Testis (tissue), 3 donors: Measurements from ENCODE around the gene GDI1. TPM values are rescaled to one million over a fixed set of nuclear protein-coding genes. Genes with fewer than 3 reads are reported as not detected.

ENCODE experiments used
- DNase-seq: peaks from one replicate; pipeline ENCODE4 v3.0.0-alpha.2; 2019
- H3K27ac ChIP-seq, 2 donors: fragments of 200-600 bp; sonication (generic); one replicate each; pipeline ENCODE4 v1.5.1; 2019
- H3K27me3 ChIP-seq: fragments of 200-600 bp; sonication (generic); one replicate; pipeline ENCODE4 v1.5.1; 2019
- H3K36me3 ChIP-seq: fragments of 200-600 bp; sonication (generic); one replicate; pipeline ENCODE4 v1.5.1; 2017; ENCODE audit warnings: low read depth; ENCODE audit errors: missing control alignments
- H3K4me1 ChIP-seq: fragments of 200-600 bp; sonication (generic); one replicate; pipeline ENCODE4 v1.5.1; 2019
- H3K4me3 ChIP-seq, 2 donors: fragments of 200-600 bp; sonication (generic); one replicate each; pipeline ENCODE4 v1.5.1; 2017 to 2019
- H3K9me3 ChIP-seq: fragments of 200-600 bp; sonication (generic); one replicate; pipeline ENCODE4 v1.5.1; 2017
- POLR2A ChIP-seq: fragments of 450-650 bp; IDR thresholded peaks from one replicate; pipeline ENCODE4 v1.6.1; 2017; ENCODE audit warnings: antibody characterized with exemption, mild to moderate bottlenecking, moderate library complexity
- WGBS, 2 donors: methylation state at CpG; one replicate each; pipeline ENCODE4 v1.1.5; 2018; 5-methylcytosine and 5-hydroxymethylcytosine counted together
- intact Hi-C: fragments of 100-400 bp; cut with DNase I; formaldehyde crosslinking; loops from one replicate; pipeline ENCODE4 v1.15.1; 2023; ENCODE audit warnings: low total_unique reads
- polyA plus RNA-seq: library from polyadenylated mRNA; stranded (reverse); fragments of 350-450 nt; fragmentation: Illumina TruSeq; extraction: RNeasy Lipid Tissue Mini Kit (QIAGEN cat#74804); gene quantifications from one replicate; pipeline ENCODE4 v1.2.3, GENCODE V29; 2014; ENCODE audit warnings: low read depth, low replicate concordance; ENCODE audit not compliant: insufficient read depth
- total RNA-seq, 2 donors: library from RNA; depleted of rRNA; stranded (reverse); fragments of >200 nt; gene quantifications; one replicate each; pipeline ENCODE4 v1.2.3, GENCODE V29; 2016
- TF ChIP-seq, protein P1 (sequence below), 3 experiments: fragments of 450-650 bp in 2 of 3; fragments of 200-600 bp in 1 of 3; sonication (generic) in 1 of 3; IDR thresholded peaks; one replicate each; pipeline ENCODE4 v1.5.1; 2016 to 2019; ENCODE audit warnings: antibody characterized with exemption in 3 of 3, mild to moderate bottlenecking in 2 of 3, moderate library complexity in 1 of 3

GDI1 gene
- total and polyA plus RNA-seq, 3 donors from 2014 or later = 118 to 162 (median 158) TPM

DNA sequence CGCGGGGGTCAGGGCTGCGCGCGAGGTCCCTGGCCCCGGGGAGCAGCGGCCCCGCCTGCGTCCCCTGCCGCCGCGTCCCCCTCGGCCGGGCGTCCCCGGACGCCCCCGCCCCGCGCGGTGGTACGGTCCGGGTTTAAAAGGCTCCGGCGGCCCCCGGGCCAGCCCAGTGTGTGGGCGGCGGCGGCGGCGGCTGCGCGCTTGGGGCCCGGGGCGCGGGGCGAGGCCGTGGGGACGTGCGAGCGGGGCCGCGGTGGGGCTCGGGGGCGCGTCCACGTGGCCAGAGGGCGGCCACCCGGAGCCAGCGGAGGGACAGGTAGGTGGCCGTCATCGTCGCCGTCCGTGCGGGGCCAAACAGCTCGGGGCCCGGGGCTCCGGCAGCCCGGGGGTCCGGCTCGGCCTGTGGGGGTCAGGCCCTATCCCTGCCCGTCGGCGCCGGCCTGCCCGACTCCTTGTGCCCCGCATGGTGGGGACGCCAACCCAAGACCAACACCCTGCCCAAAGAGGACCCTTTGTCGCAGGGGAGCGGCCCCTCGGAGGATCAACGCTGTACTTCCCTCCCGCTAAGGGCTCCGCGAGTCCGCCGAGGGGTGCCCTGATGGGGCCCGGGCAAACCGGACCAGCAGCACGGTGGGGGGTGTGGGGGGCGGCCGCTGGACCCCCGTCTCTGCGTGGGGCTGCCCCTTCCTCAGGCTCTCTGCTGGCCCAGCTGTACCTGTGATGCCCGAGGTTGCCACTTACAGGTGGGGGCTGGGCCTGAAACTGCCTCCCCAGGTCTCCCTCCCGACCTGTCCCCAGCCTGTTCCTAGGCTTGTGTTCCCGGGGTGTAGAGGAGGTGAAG is 21.4 kb downstream of the GDI1 start, which contains the start of gene PLXNA3:
Gene PLXNA3, plus strand, starts transcription at position 166 of the 838 bp plus-strand sequence. CDS start 1,903 bp downstream, outside the sequence.
- H3K27ac ChIP-seq = peak within 1 kb of the TSS in 1 of 2 donors; percentile 56
- WGBS, 2 donors = 1% methylated on average over 20 of the region's 88 CpGs; no CpG with 5 or more reads in 1 of the 2 donors
- no peaks in the 10 kb centered on the region for H3K36me3 ChIP-seq
- intact Hi-C loops = no loop called here
- no peaks in the 10 kb centered on the region for H3K4me1 ChIP-seq
- DNase-seq = peak; percentile 29
- TF ChIP-seq, protein P1, sequence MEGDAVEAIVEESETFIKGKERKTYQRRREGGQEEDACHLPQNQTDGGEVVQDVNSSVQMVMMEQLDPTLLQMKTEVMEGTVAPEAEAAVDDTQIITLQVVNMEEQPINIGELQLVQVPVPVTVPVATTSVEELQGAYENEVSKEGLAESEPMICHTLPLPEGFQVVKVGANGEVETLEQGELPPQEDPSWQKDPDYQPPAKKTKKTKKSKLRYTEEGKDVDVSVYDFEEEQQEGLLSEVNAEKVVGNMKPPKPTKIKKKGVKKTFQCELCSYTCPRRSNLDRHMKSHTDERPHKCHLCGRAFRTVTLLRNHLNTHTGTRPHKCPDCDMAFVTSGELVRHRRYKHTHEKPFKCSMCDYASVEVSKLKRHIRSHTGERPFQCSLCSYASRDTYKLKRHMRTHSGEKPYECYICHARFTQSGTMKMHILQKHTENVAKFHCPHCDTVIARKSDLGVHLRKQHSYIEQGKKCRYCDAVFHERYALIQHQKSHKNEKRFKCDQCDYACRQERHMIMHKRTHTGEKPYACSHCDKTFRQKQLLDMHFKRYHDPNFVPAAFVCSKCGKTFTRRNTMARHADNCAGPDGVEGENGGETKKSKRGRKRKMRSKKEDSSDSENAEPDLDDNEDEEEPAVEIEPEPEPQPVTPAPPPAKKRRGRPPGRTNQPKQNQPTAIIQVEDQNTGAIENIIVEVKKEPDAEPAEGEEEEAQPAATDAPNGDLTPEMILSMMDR (IDR thresholded peaks at IDR 0.05) = no peak
- no peak for TF ChIP-seq POLR2A
- peak within 1 kb of the TSS; percentile 55 to 66 for H3K4me3 ChIP-seq
- no peaks in the 10 kb centered on the region for H3K27me3 ChIP-seq
- H3K9me3 ChIP-seq = no peaks in the 10 kb centered on the region

DNA sequence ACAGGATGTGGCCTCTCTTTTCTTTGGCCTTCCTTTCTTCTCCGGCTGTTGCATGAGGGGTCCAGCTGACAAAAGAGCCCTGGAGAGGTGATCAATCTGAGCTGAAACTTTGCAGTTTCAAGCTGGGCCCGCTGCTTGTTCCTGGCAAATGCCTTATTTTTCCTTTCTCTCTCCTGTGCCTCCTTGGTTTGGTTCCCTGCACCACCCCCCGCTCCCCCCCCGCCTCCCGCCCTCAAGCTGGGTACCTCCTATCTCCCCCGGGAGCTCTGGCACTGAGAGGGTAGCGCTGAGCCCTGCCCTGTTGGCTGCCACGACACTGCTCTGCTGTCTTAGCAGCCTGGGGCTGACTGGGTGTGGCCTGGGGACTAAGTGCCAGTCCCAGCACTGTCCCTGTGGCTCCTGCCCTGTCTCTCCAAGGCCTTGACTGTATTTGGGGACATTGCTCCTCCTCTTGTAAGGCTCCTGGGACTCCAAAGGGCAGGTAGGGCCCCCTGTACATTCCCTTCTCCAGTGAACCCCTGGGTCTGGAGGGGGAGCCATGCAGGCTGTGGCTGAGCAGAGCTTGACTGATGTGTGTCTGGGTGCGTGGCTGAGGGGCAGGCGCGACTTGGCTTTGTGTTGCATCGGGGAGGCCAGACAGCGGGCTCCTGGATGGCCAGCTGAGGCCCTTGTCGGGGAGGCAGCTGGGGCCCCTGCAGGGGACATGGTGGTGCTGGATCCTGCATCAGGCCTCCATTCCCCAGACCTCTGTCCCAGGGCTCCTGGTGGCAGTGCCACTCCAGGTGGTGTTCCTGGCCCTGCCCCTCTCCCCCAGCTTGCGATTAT is 22.2 kb downstream of the GDI1 start:
- TF ChIP-seq, protein P1 (IDR thresholded peaks at IDR 0.05) = no peak
- TF ChIP-seq POLR2A = no peak
- no peaks in the 10 kb centered on the region for H3K27me3 ChIP-seq
- no peaks in the 10 kb centered on the region for H3K9me3 ChIP-seq
- WGBS, 2 donors = 15 to 30% methylated on average over 2 to 13 of the region's 15 CpGs
- H3K4me1 ChIP-seq = no peaks in the 10 kb centered on the region
- H3K36me3 ChIP-seq = no peaks in the 10 kb centered on the region
- no peak overlapping the region for H3K27ac ChIP-seq
- intact Hi-C loops = no loop called here
- peak overlapping the region; percentile 55 to 66 for H3K4me3 ChIP-seq
- DNase-seq = peak; percentile 38

DNA sequence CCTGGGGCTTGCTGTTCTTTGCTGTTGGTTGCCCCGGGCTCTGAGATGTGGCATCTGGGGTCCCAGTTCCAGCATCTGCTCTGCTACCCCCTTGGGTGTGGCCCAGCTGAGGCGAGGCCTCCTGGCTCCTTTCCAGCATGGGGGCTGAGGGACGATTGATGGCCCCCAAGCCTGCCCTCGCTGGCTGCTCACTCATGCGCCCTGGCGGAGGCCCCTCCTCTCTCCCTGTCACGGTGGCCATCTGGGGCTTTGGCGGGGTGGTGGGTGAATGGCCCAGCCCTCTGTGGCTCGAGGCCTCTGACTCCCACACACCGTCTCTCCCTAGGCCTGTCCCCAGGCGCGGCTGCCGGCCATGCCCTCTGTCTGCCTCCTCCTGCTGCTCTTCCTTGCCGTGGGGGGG is 22.9 kb downstream of the GDI1 start:
- Histone ChIP-seq H3K27me3 (no peaks in the 10 kb centered on the region), H3K4me3 (no peak overlapping the region), H3K36me3 (no peaks in the 10 kb centered on the region), H3K27ac (no peak overlapping the region), H3K9me3 (no peaks in the 10 kb centered on the region), H3K4me1 (no peaks in the 10 kb centered on the region)
- peak; percentile 21 for DNase-seq
- WGBS, 2 donors = 31% methylated on average over 12 of the region's 14 CpGs; no CpG with 5 or more reads in 1 of the 2 donors
- TF ChIP-seq POLR2A = no peak
- TF ChIP-seq, protein P1 (IDR thresholded peaks at IDR 0.05) = no peak
- intact Hi-C loops = no loop called here

DNA sequence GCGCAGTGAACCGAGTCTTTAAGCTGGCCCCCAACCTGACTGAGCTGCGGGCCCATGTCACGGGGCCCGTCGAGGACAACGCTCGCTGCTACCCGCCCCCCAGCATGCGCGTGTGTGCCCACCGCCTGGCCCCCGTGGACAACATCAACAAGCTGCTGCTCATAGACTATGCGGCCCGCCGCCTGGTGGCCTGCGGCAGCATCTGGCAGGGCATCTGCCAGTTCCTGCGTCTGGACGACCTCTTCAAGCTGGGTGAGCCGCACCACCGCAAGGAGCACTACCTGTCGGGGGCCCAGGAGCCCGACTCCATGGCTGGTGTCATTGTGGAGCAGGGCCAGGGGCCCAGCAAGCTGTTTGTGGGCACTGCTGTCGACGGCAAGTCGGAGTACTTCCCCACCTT is 23.4 kb downstream of the GDI1 start:
- WGBS, 2 donors = 84% methylated on average over 17 of the region's 26 CpGs; no CpG with 5 or more reads in 1 of the 2 donors
- Histone ChIP-seq H3K4me3 (no peak overlapping the region), H3K27me3 (no peaks in the 10 kb centered on the region), H3K27ac (no peak overlapping the region), H3K4me1 (no peaks in the 10 kb centered on the region), H3K9me3 (no peaks in the 10 kb centered on the region), H3K36me3 (no peaks in the 10 kb centered on the region)
- DNase-seq = no peak
- intact Hi-C loops = no loop called here
- no peak for TF ChIP-seq POLR2A
- TF ChIP-seq, protein P1 (IDR thresholded peaks at IDR 0.05) = no peak
